Sciatic nerve (tissue), 2 donors: ENCODE data around the gene GDPD5. TPM values are rescaled to one million over a fixed set of nuclear protein-coding genes. Genes with fewer than 3 reads are reported as not detected.

Experiments
- ATAC-seq: fragments of 200-7000 bp; cut with Tn5 transposase; one replicate; pipeline ENCODE4 v1.9.1; 2020; ENCODE audit warnings: mild to moderate bottlenecking, moderate library complexity
- DNase-seq: peaks from one replicate; pipeline ENCODE4 v3.0.0-alpha.2; 2020; ENCODE audit warnings: low spot score
- intact Hi-C: fragments of 100-400 bp; cut with DNase I; formaldehyde crosslinking; loops from one replicate; pipeline ENCODE4 v1.14.2; 2022
- total RNA-seq: library from RNA; stranded (reverse); fragmentation: NEBNext Ultra II Directional; extraction: Animal tissue kit (Norgen Biotek cat#: 25700); gene quantifications from one replicate; pipeline ENCODE4 v1.2.1, GENCODE V29; 2021
- donor health status: DM: no; HTN: no; CAD: no.
- donor health status: DM: no; HTN: no; CAD: no.

GDPD5 gene, protein sequence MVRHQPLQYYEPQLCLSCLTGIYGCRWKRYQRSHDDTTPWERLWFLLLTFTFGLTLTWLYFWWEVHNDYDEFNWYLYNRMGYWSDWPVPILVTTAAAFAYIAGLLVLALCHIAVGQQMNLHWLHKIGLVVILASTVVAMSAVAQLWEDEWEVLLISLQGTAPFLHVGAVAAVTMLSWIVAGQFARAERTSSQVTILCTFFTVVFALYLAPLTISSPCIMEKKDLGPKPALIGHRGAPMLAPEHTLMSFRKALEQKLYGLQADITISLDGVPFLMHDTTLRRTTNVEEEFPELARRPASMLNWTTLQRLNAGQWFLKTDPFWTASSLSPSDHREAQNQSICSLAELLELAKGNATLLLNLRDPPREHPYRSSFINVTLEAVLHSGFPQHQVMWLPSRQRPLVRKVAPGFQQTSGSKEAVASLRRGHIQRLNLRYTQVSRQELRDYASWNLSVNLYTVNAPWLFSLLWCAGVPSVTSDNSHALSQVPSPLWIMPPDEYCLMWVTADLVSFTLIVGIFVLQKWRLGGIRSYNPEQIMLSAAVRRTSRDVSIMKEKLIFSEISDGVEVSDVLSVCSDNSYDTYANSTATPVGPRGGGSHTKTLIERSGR
- 78.5 TPM for total RNA-seq

DNA sequence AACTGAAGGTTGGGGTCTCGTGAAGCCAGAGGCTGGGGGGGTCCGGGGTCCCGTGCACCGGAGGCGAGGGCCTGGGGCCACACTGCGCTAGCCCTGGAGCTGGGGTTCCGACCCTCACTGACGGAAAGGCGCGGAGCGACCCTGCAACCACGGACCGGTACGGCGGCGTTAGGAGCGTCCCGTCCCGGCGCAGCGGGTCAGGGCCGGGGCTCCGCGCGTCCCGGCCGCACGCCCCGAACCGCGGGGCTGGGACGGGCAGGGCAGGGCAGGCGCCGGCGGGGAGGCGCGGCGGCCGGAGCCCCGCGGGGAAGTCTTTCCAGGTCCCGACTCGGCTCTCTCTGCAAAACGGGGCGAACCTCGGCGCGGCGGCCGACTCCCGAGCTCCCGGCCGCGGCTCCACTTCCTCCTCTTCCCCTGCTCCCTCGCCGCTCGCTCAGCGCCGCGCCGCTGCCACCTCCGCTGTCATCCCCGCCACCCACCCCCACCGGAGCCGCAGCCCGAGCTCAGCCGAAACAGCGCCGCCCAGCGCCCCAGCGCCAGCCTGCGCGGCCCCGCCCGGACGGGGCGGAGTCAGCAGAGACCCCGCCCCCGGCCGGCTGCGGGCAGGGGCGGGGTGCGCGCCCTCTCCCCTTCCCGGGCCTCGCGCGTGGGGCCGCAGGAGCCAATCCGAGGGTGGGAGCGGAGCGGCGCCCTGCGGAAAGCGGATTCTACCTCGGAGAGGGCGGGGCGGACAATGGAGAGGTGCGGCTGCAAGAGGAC is at the start of gene GDPD5:
GDPD5 (minus strand) TSS at position 509 of the 759 bp plus-strand sequence. CDS start 48,206 bp downstream, outside the sequence.
- intact Hi-C loops, result no loop called here
- ATAC-seq (peak; percentile 93), DNase-seq (peak; percentile 89)

DNA sequence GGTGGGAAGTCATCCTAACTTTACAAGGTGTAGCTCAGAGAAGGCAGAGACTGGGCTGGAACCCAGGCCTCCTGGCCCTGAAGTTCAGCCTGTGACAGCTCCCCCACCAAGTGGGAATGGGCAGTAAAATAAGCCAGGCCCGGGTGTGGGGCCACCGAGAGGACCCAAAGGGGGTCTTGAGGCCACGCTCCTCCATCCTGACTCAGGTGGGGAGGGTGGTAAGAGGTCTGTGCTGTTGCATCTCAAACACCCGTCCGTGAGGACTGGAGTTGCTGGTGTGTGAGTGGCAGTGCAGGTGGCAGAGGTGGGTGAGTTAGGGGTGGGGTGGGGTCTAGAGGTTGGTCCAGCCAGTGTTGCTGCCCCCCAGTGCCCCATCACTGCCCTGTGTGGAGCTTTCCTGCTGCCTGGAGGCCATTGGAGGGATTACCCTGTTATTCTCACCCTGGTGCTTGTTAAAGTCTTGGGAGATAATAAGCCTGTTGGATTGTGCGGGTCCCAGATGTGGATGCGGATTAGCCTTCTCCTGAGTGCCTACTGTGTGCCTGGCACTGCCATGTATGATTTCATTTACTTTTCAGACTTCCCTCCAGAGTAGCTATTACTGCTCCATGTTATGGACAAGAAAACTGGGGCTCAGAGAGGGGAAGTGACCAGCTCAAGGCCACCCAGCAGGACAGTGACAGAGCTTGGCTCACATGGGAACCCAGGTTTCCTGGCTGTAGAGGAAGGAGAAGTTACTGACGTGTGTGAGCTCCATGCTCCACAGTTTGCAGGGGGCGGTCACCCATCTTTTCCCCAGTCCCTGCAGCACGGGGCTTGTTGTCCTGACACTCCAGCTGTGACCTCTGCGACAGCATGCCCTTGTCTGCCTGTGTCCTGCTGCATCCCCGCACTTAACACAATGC is 49.2 kb upstream of the GDPD5 start:
- intact Hi-C loops, result no loop called here
- DNase-seq, result no peak
- no peak for ATAC-seq

DNA sequence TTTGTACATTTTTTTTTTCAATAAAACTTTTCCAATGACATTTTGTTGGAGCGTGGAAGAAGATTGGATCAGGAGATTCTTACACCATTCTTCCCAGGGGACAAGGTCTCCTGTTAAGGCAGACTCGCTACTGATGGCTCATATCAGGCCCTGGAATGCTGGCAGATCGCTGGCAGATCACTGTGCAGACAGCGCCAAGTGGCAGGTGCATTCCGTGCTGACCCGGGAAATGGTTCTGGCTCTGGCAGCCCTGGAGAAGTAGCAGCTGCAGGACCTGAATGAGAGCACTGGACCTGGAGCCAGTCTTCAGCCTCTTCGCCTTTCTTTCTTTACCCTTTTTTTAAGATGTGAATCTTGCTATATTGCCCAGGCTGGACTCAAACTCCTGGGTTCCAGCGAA is 47.0 kb upstream of the GDPD5 start:
- intact Hi-C loops, result no loop called here
- ATAC-seq, result no peak
- no peak for DNase-seq

DNA sequence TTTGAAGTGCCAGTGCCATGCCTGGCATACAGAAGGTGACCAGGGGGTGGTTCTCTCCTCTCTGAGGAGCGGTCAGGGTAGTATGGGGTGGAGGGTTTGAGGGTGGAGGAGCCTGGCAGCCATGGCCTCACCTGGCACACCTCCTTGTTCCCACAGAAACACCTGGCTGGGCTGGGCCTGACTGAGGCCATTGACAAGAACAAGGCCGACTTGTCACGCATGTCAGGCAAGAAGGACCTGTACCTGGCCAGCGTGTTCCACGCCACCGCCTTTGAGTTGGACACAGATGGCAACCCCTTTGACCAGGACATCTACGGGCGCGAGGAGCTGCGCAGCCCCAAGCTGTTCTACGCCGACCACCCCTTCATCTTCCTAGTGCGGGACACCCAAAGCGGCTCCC is 45.9 kb upstream of the GDPD5 start:
- ATAC-seq (no peak), DNase-seq (no peak)
- intact Hi-C loops, result no loop called here

DNA sequence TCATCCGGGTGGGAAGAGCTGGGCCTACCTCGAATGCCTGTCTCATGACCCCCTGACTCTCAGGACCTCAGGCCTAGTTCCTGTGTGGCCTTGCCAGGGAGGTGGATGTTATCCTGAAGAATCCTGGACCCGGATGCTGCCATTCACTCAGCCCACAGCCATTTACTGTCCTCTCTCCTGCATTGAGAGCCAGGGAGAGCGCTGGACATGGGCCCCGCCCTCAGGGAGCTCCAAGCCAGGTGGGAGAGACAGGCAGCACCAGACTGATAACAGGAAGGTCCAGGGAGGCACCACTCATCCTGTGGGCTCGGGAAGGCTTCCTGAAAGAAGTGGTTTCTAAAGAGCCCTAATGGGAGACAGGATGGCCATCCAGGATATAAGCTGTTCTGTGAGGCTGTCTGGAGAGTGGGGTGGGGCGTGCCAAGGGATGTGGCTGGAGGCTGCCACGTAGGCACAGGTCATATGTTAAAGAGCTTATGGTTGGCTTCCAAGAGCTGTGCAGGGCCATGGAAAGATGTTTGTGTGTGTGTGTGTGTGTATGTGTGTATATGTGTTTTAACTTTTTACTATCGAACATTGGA is 44.9 kb upstream of the GDPD5 start:
- ATAC-seq, result no peak
- intact Hi-C loops, result no loop called here
- no peak for DNase-seq

DNA sequence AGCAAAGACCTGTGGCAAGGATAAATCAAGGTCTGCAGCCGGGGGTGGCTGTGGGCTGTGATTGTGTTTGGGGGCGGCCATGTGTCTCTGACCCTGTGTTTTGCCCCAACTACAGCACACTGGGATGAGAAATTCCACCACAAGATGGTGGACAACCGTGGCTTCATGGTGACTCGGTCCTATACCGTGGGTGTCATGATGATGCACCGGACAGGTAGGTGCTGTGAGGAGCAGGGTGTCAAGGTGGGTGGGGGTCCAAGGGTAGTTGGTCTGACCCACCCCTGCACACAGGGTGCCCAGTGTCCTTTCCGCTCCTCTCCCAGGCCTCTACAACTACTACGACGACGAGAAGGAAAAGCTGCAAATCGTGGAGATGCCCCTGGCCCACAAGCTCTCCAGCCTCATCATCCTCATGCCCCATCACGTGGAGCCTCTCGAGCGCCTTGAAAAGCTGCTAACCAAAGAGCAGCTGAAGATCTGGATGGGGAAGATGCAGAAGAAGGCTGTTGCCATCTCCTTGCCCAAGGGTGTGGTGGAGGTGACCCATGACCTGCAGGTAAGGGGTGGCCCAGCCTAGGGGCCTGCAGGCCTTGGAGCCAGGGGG is 43.0 kb upstream of the GDPD5 start:
- intact Hi-C loops, result no loop called here
- ATAC-seq (no peak), DNase-seq (no peak)

DNA sequence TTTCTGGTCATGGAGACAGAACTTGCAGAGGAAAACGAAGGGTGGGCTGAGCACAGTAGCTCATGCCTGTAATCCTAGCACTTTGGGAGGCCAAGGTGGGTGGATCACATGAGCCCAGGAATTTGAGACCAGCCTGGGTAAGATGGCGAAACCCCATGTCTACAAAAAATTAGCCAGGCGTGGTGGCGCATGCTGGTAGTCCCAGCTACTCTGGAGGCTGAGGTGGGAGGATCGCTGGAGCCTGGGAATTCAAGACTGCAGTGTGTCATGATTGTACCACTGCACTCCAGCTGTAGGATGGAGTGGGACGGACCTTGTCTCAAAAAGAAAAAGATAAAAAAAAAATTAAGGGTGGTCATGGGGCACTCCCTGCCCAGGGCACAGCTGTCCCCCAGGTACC is 42.2 kb upstream of the GDPD5 start:
- intact Hi-C loops, result no loop called here
- no peak for DNase-seq
- no peak for ATAC-seq

DNA sequence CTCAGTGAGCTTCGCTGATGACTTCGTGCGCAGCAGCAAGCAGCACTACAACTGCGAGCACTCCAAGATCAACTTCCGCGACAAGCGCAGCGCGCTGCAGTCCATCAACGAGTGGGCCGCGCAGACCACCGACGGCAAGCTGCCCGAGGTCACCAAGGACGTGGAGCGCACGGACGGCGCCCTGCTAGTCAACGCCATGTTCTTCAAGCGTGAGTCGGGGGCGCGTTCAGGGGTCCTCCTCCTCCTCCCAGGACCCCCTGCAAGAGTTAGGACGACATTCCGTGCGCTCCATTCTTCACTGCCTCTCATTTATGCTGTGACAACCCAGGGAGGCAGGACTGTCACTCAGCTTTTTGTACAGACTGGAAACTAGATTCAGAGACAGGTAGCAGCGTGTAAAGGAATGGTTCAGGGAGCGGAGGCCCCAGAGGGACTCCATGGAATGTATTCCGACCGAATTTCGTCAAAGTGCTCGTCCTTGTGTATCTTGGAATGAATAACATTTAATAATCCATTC is 41.1 kb upstream of the GDPD5 start:
- DNase-seq (no peak), ATAC-seq (no peak)
- intact Hi-C loops, result no loop called here

DNA sequence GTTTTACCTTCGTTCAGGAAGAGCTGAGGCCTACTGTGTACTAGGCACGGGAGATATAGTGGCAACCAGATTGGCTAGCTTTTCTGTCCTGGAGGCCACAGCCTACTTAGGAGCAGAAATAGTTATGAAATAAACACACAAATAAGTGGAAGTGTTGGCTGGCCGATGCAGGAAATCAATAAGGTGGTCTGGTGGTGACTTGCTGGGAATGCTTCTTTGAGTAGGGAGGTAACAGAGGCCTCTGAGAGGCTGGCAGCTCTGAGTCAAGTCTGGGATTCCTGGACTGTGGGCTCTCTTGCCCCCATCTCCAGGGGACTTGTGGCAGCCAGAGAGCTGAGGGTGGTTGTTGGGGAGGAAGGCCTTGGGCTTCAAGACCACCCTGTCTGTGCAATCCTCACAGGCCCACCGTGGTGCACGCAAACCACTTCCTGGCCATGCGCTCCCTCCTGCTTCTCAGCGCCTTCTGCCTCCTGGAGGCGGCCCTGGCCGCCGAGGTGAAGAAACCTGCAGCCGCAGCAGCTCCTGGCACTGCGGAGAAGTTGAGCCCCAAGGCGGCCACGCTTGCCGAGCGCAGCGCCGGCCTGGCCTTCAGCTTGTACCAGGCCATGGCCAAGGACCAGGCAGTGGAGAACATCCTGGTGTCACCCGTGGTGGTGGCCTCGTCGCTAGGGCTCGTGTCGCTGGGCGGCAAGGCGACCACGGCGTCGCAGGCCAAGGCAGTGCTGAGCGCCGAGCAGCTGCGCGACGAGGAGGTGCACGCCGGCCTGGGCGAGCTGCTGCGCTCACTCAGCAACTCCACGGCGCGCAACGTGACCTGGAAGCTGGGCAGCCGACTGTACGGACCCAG is 40.4 kb upstream of the GDPD5 start:
- no peak for DNase-seq
- intact Hi-C loops, result no loop called here
- no peak for ATAC-seq

DNA sequence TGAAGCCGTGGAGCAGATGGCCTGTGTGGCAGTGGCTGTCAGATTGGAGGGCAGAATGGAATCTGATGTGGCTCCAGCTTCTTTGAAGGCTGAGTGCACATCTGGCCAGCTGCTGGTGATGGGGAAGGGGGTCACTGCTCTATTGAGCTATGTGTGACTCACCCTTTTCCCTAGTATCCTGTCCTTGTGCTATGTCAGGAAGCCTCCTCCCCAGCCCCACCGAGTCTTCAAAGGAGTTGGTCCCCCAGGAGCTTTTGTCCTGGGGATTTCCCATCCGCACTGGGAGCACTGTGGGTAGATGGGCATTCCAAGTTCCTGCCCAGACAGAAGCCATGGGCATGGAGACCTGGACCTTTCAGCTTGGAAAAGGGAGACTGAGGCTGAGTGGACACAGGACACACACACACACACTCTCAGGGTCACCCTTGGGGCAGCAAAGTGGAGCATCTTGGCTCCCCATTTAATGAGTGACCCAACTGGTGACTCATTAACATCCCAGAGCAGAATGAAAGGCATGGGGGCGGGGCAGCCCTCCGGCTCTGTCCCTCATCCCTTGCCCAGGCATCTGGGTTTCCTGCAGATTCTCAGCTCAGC is 39.6 kb upstream of the GDPD5 start:
- ATAC-seq, result no peak
- intact Hi-C loops, result no loop called here
- no peak for DNase-seq

DNA sequence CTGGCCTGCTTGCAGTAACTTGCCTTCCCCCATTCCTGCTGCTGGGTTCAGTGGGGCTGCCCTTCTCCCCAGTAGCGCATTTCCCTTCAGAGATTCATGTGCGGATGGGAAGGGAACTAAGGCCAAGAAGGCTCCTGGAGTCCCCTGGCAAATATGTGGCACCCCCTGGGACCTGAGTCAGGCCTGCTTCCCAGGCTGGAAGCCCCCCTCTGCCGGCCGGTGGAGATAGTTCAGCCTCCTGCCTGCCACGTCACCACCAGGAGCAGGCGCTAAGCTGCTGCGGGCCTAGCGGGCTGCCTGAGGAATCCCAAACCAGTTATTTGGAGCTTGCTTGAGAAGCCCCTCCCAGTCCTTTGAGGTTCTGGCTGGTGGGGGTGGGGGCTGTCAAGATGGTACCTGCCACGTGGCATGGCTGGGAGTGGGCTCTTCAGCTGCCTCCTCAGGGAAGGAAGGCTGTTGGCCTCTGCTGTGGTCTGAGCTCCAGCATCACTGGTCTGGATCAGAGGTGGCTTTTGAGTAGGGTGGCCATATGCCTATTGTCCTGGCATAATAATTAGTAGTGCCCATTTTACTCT is 38.3 kb upstream of the GDPD5 start:
- ATAC-seq (peak; percentile 25), DNase-seq (peak; percentile 75)
- intact Hi-C loops, result no loop called here

DNA sequence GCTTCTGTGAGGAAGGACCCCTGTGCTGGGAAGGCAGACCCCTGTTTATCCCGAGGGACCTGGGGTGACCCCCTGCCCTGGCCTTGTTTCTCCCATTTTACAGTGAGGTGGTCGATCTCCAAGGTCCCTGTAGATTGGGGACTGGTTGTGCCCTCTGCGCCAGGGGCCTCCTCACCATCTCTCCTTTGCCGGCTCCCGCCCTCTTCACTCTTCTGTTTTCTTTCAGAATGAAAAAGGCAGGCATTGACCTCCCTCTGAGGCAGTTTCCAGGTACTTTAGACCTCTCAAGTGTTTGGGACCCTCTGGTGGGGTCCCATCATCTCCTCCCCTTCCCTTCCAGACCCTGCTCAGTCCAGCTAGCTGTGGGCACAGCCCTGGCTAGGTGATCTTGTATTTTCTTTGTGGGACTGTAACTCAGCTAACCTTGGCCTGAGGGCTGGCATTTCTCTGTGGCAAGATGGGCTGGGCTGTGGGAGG is 37.8 kb upstream of the GDPD5 start:
- ATAC-seq, result no peak
- DNase-seq, result no peak
- intact Hi-C loops, result no loop called here

DNA sequence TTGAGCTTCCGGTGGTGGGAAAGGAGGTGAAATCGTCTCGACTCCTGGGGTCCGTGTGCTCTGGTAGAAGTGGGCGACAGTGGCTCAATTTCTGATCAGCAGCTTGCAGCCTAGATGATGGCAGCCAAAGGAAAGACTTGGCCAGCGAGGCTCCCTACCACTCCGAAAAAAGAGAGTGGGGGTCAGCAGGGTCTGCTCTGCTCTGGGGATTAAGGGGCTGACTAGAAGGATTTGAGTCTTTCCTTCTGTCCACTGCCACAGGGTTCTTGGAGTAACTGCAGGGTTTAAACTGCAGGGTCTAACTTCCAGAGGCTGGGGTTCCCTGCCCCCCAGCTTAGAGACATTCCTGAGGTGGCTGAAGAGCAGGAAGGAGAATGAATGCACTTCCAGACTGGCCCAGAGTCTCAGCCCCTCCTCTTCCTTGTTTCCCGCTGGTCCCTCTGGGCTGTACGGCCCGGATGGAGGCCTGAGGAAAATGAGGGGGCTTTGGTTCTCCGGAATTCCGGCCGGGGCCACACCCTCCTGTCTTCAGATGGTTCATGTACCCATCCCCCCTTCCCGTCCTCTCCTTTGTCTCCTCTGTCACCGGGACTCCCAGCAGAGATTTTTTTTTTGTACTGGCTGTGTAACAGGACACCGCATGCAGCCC is 37.2 kb upstream of the GDPD5 start:
- ATAC-seq, result peak; percentile 6
- intact Hi-C loops, result no loop called here
- DNase-seq, result no peak

DNA sequence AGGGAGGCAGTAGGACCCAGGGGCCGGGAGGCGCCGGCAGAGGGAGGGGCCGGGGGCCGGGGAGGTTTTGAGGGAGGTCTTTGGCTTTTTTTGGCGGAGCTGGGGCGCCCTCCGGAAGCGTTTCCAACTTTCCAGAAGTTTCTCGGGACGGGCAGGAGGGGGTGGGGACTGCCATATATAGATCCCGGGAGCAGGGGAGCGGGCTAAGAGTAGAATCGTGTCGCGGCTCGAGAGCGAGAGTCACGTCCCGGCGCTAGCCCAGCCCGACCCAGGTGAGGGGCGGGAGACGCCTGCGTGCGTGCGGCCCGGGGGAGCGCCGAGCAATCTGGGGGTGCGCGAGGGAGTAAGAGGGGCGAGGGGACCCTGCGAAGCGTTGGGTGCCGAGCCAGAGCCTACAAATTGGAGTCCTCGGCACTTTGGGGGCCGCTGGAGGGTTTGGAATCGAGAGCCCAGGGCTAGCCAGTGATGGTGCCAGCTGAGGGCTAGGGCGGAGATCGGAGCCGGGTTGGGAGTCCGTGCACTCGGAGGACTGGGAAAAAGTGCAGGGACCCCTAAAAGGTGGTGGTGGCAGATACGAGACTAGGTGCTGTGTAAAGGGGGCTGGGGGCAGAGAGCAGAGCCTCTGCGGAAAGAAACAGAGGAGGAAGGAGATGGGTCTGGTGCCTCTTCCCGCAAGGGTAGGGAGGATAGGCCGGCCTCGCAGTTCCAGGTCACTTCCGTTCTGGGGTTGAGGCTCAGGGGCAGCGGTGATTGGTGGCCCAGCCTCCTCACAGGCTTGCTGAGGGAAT is 36.5 kb upstream of the GDPD5 start, which contains the start of gene SERPINH1:
SERPINH1 (plus strand) TSS at position 206 of the 788 bp plus-strand sequence. CDS start 4,097 bp downstream, outside the sequence.
- intact Hi-C loops, result no loop called here
- peak; percentile 92 for DNase-seq
- ATAC-seq, result peak; percentile 86

DNA sequence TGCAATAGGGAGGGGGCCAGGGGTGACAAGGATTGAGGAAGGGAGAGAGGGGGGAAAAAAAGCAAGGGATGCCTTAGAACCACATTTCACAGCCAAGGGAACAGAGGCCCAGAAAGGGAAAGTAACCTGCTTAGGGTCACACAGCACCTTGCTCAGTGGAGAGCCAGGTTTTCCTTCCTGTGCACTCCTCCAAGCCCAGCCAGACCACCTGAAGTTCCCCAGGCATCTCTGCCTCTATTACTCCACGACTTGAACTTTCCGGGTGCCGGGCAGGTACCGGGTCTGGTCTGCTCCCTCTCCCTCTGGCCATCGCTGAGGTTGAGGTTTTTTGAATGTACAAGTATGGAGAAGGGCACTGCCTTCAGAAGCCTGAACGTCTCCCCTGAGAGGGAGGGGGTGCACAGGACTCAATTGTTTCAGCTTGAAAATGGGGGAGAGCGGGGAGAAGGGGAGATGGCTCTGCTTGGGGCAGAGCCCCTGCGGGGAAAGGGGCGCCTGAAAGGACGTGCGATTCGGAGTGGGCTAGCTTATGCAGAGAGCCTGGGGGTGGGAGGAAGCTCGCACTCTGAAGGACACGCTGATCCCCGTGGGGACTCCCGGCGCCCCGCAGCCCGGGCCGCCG is 35.8 kb upstream of the GDPD5 start:
- DNase-seq, result no peak
- no peak for ATAC-seq
- intact Hi-C loops, result no loop called here
